Raji (cell line): ENCODE measurements around the gene RIOX2.

ENCODE experiments used
- POLR2A ChIP-seq: IDR thresholded peaks from 2 replicates; pipeline ENCODE4 v1.6.1; 2011; ENCODE audit warnings: low read depth, low read length, control low read depth; ENCODE audit not compliant: insufficient read depth

Gene RIOX2

DNA sequence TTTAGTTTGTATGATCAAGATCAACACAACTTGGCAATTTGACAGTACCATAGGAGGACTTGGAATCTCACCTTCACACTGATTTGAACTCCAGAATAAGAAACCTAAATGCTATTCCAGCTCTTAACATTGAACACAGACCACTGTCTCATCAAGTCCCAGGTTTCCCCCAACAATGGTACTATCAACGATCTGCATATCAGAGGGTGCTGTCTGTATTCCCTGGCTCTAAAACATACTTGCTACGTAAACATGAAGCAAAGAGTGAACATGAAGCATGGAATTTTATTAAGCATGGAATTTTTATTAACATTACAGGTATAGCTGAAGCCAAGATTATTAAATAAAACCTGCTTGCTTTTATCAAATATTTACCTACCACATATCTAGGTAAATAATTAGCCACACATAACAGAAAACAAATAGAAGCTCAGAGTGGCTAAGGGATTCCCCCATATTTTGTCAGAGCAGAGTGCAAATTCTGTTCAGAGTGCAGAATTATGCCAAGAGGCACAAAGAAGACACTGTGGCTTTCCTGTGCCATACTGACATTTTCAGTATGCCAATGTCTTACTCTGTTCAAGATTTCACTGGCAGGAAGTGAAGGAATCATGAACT is 22.2 kb upstream of the RIOX2 start:
- TF ChIP-seq POLR2A = no peak

DNA sequence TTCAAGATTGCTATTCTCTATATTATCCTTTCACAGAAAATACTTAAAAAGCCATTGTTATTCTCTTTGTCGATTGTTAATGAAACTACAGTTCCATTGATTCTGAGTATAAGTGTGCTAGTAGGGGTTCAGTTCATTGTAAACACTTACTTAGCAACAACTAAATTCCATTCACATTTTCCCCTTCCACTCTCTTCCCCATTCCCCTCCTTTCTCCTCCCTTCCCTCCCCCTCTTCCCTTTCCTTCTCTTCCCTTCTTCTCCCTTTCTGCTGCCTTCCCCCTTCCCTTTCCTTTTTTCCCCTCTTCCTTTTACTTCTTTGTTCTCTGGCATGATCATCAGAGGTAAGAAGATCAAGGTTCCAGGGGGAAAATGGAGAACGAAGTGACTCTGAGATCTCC is 21.3 kb upstream of the RIOX2 start:
- no peak for TF ChIP-seq POLR2A

DNA sequence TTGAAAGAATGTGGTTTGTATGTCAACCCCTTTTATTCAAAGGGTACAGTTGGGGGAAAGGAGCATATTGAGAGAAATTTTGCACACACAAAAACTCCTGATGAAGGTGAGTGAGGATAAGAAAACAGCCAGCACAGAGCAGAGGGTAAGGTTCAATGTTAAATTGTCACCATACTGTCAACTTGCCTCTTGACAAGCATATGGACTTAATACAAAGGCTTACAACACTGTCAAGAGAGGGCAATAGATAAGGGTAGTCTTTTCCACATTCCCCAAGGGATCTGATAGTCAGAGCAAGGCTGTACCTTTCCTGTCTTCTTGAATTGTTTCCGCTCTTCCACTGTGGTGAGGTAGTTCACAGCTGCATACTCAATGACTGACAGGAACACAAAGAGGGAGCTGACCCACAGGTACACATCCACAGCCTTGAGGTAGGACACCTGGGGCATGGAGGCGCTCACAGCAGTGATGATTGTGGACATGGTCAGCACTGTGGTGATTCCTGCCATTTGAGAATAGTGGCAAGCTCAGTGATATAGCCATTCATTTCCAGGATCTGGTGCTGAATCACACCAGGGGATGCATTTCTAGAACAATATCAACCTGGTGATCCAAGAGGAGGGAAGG is 20.4 kb upstream of the RIOX2 start:
- TF ChIP-seq POLR2A = no peak

DNA sequence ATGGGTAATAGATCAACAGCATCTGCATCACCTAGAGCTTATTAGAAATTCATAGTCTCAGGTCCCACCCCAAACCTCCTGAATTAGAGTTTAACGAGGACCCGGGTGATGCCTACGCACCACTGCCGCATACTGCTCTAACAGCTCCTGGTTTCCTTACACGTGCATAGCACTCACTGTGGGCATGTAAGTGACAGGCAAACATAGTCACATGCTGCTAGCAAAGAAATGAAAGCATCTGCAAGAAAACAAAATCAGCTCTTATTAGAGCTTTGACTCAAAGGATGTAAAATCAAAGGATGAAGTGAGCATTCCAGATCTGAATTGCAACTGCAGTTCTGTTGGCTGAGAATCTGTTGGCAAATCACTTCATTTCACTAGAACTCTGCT is 19.1 kb upstream of the RIOX2 start:
- TF ChIP-seq POLR2A = no peak

DNA sequence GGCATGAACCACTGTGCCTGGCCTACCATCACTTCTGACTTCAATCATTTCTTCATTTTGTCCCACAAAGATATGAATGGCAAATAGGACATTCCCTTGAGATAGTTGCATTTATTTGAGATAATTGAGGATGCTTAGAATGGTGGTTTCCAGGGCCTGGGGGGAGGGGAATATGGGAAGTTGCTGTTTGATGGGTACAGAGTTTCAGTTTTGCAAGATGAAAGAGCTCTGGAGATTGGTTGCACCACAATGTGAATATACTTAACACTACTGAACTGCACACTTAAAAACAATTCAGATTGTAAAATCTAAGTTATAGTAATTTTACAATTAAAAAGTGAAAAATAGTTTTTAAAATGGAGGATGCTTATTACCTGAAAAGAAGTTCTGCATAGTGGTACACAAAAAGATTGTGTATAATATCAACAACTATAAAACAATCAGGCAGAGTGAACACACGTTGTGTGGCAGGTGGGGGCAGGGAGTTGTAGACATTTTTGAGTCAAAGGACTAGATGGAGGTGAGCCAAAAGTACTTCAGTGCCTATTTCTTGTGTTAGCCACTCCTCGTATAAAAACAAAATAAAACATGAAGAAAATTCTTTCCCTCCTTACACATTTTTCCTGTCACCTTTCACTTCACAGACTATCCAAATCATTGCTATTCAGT is 18.5 kb upstream of the RIOX2 start:
- TF ChIP-seq POLR2A = no peak

DNA sequence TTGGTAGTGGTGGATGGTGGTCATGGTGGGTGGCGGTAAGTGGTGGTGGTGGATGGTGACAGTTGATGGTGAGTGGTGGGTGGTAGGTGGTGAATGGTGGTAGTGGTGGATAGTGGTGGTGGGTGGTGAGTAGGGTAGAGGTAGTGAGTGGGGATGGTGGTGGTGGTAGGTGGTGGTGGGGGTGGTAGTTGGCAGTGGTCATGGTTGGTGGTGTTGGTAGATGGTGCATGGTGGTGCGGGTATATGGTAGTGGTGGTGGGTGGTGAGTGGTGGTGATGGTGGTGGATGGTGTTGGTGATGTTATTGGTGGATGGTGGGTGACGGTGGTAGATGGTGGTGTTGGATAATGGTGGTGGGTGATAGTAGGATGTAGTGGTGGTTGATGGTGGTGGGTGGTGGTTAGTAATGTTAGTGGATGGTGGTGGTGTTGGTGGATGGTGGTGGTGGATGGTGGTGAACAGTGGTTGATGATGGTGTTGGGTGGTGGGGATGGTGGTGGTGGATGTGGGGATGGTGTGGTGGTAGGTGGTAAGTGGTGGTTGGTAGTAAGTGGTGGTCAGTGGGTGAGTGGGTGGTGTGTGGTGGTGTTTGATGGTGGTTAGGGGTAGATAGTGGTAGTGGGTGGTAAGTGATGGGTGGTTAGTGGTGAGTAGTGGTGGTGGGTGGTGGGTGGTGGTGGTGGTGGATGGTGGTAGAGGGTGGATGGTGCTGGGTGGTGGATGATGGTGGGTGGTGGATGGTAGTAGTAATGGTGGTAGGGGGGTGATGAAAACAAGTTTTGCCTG is 16.7 kb upstream of the RIOX2 start:
- TF ChIP-seq POLR2A = no peak

DNA sequence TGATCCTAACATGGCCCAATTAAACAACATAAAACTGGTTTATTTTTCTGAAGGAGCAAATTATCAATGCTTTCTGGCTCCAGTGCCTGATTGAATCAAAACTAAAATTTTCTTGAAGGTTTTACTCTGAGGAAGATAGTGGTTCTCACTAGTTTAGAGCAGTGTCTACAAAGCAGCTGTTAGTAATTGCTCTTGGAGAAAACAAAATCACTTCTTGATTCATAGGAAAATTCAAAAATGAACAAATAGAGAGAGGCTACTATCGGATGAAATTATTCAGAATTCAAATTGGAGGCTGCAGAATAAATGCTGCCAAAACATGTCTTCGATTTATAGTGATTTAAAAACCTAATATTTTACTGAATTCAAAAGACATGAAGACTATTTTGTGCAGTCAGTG is 15.1 kb upstream of the RIOX2 start:
- TF ChIP-seq POLR2A = no peak

DNA sequence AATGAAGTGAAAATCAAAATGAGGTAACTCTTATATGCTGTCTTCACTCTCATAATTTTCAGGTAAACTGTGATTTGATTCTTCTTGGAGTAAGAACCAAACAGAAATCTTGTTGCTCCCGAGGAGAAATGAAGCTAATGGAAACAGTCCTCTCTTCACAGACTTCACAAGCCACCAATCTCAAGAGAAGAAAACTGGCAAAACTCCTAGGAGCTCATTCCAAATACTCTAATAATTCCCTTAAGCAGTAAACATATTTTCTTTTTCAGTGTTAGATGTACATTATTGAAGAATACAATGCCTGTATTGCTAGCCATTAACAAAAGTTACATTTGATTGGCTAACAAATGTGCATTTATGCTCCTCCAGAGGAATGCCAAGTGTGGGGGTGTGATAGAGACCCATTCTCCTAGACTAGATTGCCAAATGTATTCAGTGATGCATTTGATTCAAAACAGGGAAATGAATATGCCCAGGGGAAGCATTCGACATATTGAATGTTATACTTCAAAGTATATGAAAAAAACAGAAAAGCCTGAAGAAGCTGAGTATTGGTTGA is 11.8 kb upstream of the RIOX2 start:
- TF ChIP-seq POLR2A = no peak

DNA sequence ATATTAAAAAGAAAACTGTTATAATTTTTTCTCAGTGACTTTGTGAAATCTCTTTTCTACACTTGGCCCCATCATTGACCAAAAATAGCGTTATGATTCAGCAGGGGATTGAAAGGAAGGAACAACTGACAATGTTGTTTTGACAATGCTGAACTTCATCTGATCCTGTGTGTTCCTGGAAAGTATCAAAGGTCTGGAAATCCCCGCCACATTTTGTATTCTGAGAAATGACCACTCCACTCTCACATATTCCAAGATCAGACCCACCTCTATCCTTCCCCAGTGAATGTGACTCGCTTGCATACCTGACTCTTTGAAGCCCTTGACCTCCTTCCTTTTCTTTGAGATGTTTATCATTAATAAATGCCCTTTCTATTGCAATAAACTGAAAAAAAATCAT is 9.7 kb upstream of the RIOX2 start:
- TF ChIP-seq POLR2A = no peak

DNA sequence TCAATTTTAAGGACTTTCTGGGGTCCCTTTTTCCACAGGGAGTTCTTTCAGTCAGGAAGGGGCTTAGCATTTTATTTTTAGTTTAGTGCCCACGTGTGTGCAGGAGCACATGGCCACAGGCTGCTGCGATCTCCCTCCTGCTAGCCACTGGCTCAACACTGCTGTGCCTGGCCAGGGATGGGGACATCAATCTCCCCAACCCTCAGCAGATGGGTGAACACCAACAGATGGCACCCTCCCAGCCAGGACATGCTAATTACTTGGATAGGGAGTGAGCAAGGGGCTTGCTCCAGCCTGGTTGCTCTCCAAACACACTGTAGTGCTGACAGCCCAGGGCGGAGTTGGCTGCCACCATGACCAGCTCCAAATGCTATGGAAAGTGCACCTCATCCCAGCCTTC is 7.4 kb upstream of the RIOX2 start:
- no peak for TF ChIP-seq POLR2A

DNA sequence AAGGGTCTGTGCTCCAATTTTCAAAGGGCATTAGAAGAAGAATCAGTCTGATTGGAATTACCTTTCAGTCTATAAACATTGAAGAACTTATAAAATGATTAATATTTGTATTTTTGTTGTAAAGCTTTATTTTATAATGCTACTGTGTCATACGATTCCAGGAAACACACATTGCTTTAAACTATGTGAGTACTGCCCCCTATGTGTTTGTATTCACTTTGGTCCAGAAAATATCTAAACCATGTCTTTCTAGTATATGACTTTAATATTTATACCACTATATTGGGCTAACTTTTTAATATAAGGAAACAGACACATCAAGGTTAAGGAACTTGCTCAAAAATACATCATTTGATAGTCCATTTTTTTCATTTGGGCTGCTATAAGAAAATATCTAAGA is 3.2 kb upstream of the RIOX2 start:
- no peak for TF ChIP-seq POLR2A

DNA sequence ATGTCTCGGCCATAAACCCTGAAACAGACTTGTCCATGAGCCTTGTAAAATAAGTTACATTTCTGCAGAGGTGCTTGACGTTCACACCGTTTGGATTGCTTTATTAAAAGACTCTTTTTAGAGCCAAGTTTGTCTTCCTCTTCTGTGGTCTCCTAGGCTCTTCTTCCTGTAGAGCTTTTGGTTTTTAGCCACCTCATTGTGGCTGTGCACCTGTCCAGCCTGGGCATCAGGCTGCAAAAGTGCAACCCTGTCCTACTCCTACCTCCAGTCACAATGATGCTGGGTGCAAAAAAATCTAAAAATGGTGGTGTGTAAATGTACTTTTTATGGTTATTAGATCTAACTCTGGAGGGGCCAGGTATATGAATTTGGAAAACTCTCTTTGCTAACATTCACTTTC is 2.8 kb upstream of the RIOX2 start:
- no peak for TF ChIP-seq POLR2A

DNA sequence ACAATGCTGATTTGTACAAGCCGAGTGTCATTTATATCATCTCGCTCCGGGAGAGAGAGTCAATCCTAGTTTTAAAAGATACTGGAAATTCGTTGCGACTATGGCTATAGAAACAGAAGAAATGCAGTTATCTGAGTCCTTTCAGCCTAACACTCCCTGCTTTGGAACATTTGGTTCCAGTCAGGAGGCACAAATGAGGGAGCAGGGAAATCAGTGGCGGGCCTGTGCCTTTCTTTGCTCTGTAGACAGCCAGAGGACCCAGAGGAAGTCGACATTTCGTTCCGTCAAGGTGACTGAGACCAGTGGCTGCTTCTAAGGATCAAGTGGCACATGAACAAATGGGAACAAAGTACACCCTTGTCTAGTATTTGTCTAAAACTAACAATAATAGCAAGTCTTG is 745 bp upstream of the RIOX2 start:
- no peak for TF ChIP-seq POLR2A

DNA sequence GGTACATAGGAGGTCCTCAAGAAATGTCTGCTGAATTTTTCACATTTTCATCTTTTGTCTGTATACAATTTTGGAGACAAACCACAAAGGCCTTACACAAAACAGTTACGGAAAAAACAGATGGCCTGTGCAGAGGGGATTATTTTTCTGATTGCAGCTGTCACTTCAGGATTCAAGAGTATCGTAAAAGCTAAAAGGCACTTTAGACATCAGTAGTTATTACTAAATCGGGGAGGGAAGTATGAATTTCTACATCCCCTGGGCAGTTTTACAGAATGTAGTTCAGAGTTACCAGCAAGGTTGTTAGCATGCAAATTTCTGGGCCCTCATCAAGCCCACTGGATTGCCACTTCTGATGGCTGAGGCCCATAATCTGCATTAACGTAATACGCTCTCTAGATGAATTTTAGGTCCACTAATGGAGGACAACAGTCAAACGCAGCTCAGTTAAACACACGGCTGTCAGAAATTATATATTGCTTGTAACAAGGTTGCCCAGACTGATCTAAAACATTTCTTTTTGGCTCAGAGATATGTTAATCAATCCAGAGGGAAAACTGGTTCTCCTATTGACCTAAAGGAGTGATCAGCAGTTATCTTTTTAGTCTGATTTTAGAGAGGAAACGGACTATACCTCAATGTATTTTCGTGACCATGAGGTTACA is 1.1 kb downstream of the RIOX2 start:
- no peak for TF ChIP-seq POLR2A

DNA sequence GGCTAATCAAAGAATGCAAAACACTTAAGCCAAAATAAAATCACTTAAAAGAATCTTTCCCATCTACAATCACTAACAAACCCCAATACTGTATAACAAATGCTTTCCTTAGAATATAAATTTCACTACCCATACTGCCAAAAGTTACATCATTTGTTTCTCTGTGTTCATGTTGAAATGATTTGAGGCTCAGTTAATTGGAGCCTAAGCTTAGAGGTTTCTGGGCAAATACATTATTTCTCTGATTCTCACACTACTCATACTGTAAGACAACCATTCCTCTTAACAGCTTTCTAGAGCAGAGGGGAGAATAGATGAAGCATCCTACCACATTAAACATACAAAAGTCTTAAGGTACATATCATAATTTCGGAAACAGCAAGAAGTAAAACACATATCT is 2.1 kb downstream of the RIOX2 start:
- no peak for TF ChIP-seq POLR2A
